ENCODE results near the gene PDCD2.
"Not testable (repeated sequence)": the region's sequence is repeated elsewhere in the genome, so short reads cannot be mapped to it uniquely, and the experiment has no call there.

DNA sequence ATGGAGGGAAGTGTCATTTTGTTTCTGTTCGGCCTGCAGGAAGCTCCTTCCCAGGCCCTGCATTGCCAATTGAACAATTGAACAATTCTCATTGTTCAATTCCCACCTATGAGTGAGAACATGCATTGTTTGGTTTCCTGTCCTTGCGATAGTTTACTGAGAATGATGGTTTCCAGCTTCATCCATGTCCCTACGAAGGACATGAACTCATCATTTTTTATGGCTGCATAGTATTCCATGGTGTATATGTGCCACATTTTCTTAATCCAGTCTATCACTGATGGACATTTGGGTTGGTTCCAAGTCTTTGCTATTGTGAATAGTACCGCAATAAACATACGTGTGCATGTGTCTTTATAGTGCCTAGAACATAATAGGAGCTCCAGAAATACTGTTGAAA is 56.4 kb downstream of the PDCD2 start:
- not testable (repeated sequence) for TF ChIP-seq CTCF (IDR thresholded peaks at IDR 0.05 in 4 of 5, conservative IDR thresholded peaks at IDR 0.05 in 1 of 5); POLR2A (IDR thresholded peaks at IDR 0.05)
